GM04504 (cell line): ENCODE measurements around the gene DIS3.
"Not testable (repeated sequence)": the region's sequence is repeated elsewhere in the genome, so short reads cannot be mapped to it uniquely, and the experiment has no call there.

Experiments
- DNase-seq: peaks from one replicate; pipeline ENCODE4 v3.0.0-alpha.2; 2012; ENCODE audit warnings: low read depth

The DIS3 gene

GRCh38 chr13:72751220-72751619 lies 30.5 kb downstream of the DIS3 start:
- DNase-seq: no peak

DNA sequence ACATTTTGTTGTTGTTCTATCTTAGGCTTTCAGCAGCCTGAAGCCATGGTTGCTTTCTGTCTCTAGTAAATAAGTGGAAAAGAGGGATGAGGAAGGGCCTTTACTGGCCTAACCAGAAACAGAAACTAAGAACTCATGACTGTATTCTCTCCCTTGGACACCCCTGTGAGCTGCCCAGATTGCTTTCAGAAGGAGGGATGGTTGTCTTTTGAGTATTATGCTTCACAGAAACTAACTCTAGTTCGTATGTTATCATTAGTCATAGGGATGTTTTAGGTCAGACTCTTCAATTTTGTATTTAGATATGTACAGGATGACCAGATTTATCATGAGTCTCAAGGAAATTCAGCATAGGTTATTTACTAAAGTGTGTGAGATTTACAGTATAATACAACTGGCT lies 36.4 kb downstream of the DIS3 start:
- no peak for DNase-seq

GRCh38 chr13:72740015-72740414 lies 41.7 kb downstream of the DIS3 start:
- DNase-seq: no peak

DNA sequence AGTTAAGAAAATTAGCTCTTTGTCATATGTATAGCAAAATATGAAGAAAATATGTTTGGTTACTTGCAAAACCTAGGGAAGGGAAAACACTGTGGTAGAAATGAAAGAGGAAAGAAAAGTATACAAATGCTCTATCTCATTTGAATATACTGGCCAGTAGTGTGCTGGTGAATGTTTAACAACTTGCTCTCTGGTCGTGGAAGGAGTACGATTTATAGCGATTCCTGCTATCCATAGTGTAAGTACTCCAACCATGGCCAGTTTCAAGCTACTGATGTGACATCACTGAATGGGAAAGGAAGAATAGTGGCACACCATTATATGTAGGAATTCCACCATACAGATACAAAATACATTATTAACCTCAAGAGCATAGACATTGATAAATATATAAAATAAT lies 44.7 kb downstream of the DIS3 start:
- no peak for DNase-seq

DNA sequence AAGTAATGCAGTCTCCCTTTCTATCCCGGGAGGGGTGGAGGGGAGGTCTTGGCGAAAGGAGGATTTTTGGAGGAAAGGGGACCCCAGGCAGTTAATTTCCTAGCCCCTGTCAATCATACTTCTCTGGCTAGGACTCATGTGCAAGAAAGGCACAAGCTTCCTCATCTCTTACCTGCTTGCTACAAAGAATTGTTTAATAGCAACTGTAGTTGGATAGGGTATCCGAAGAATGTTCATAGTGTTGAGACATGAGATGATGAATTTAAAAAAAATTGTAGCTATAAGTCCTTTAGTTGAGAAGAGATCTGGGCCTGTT lies 53.5 kb downstream of the DIS3 start:
- no peak for DNase-seq

DNA sequence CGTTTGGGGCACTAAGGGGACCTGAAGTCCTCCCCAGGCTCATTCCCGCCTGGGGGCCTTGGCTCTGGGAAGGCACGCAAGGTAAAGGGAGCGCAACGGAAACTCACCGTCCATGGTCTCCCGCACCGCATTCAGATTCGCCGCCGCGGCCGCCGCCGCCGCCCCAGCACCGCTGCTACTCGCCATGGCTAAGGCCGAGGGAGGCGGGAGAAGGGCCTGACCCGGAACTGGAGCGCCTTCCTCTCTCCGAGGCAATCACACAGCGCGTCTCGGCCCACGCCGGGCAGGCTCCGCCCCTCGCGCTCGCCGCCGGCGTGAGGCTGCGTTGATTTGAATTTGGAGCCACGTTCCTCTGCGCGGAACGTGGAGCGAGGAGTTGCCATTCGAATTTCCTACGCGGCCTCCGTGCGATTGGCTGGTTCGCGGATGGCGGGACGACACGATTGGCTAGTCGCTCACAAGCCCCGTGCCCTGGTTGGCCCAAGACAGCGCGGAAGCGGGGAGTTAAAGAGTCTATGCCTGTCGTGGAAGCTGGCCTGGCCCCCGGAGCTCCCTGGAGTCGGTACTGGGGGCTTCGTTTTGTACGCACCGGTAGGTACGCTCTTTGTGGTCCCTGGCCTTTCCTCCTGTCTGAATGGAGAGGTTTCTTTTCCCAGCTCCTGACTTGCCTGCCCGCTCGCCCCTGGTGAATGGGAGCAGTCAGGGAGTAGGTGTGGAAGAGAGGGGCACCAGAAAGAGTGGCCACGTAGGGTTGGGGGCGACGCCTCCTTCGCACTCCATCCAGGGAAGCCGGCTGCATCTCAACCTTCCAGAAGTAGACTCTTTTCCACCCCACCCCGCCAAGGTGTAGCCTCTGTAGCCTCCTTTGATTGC lies 54.0 kb downstream of the DIS3 start, which contains the start of the genes BORA and MZT1:
BORA (plus strand) TSS at position 507 of the 873 bp plus-strand sequence. CDS start 1,018 bp downstream, outside the sequence.
MZT1 (minus strand) TSS at position 213 of the 873 bp plus-strand sequence; CDS start at position 186, 27 bp downstream.
- peak; percentile 96 for DNase-seq

DNA sequence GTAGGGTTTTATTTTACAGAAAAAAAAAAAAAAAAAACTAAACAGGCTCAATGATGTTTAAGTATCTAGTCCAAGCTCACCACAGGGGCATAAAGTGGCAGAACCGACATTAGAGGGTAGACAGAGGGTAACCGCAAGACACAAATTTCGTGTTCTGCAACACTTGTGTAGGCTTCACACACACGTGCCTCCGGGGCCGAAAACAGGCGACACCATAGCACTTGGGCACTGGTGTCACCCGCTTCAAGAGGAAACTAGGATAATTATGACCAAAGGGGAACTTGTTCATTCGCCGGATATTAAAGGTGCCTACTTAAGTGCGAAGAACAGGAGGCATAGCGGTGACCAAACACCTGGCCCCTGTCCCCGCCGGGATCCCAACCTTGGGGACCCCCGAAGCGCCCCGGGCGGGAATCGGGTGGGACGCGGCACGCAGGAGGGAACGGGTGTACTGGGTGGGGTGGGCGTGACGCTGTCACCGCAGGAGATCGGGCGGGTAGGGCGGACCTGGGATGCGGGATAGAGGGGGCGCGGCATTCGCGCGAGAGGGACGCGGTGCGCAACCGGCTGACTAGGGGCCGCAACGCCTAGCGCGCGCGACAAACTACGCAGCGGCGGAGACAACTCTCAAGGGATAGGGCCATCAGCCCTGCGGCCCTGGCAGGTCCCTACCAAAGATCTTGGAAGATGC lies 54.8 kb downstream of the DIS3 start:
- DNase-seq: no peak

DNA sequence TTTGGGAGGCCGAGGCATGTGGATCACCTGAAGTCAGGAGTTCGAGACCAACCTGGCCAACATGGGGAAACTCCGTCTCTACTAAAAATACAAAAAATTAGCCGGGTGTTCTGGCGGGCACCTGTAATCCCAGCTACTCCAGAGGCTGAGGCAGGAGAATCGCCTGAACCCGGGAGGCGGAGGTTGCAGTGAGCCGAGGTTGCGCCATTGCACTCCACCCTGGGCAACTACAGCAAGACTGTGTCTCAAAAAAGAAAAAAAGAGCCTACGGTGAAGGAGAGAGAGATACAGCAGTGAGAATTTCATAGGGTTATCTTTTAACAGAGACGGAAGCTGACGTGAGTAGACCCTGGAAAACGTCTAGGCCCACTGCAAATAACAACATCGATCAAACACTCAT lies 55.5 kb downstream of the DIS3 start:
- DNase-seq: not testable (repeated sequence)

DNA sequence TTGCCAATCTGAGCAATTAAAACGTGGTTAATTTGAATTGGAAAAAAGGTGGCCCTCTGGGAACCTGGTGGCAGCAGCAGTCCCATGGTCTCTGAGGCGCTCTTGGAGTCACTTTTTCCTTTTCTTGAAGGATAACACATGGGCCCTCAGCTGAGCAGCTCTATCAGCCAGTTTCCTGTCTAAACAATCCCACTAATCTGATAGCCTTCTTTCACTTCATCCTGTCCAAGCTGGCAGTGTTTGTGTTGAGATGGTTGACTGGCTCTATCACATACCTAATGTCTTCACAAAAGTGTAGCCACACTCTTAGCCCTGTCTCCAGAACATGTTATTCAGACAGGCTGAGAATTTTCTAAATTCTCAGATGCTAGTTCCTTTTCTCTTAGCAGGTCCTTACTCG lies 64.9 kb downstream of the DIS3 start:
- DNase-seq: no peak
